ENCODE measurements around the gene SMYD5.
"Not testable (repeated sequence)": the region's sequence is repeated elsewhere in the genome, so short reads cannot be mapped to it uniquely, and the experiment has no call there.

SMYD5 gene

DNA sequence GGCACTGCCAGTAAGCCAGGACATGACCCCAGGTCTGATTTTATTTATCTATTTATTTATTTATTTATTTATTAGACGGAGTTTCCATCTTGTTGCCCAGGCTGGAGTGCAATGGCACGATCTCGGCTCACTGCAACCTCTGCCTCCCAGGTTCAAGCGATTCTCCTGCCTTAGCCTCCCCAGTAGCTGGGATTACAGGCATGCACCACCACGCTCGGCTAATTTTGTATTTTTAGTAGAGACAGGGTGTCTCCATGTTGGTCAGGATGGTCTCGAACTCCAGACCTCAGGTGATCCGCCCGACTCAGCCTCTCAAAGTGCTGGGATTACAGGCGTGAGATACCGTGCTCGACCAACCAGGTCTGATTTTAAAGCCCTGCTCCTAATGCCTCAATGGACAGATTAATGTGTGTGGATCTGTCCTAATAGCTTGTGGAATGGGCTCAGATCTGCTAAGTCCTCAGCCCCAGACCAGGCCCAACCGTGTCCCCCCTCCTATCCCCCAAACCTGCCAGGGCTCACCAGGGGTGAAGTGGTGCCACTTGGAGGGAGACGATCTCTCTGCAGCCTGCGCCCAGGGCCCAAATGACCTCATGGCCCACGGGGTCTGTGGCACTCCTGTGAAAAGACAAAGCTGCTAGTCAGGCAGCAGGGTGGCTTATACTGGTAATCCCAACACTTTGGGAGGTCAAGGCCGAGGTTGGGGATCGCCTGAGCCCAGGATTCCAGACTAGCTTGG lies 48.8 kb downstream of the SMYD5 start:
- DNase-seq = not testable (repeated sequence)

- DNase-seq = no peak
Measured at GRCh38 chr2:73263540-73264331, 49.7 kb downstream of the SMYD5 start.

DNA sequence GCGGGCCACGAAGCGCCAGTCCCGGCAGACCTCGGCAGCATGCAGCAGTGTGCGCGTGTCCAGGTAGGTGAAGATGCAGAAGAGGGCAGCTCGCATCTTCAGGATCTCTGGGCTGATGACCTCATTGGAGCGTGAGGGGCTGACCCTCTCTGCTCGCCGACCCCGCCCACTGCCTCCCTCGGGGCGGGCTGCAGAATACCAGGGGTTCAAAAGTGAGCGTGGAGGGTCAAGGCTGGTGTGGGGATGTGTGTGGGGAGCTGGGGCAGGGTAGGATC lies 50.2 kb downstream of the SMYD5 start:
- DNase-seq = no peak

DNA sequence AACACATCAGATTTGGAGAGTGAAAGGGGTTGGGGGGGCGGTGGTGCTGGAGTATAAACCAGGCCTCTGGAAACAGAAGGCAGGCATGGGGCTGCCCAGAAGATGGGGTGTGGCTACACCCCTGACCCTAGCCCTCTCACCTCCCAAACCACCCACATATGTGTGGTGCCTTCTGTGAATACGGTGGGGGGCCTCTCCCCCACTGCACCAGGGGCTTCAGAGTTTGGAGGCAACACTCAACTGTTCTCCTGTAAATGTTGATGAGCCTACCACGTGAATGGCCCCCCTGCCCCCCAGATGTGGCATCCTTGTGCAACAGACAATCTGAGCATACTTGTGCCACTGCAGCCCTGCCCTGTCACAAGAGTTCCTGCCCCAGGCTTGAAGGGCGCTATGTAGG lies 50.7 kb downstream of the SMYD5 start:
- DNase-seq = no peak

DNA sequence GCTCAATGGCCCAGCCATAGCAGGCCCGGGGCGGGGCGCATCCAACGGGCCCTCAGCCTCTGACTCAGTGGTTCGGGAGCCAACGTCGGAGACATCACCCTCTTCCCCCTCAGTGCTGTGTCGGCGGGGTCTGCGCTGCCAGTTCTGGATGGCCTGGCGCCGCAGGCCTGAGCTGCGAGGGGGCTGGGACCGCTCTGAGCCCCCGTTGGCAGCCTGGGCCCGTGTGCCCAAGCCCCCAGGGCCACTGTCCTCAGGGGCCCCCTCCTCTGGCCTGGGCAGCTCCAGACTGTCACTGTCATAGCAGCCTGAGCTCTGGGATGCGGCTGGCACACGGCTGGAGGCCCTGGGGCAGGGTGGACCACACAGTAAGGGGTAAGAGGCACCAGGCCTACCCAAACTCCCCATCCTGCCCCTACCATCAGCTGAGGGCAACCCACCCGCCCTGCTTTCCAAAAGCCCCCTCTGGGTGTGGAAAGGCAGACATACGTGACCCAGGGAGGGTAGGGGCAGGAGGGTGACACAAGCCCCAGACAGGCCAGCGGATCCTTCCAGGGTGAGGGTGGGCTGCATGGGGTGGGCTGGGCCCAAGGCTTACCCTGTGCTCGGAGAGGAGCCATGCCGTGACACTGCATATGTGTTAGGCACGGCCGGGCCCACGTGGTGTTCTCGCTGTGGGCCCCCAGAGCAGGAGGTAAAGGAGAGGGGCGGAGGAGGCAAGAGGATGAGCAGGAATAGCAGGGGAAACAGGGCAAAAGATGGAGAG lies 51.4 kb downstream of the SMYD5 start:
- no peak for DNase-seq

- DNase-seq = no peak
Measured at GRCh38 chr2:73266061-73266901, 52.2 kb downstream of the SMYD5 start.

DNA sequence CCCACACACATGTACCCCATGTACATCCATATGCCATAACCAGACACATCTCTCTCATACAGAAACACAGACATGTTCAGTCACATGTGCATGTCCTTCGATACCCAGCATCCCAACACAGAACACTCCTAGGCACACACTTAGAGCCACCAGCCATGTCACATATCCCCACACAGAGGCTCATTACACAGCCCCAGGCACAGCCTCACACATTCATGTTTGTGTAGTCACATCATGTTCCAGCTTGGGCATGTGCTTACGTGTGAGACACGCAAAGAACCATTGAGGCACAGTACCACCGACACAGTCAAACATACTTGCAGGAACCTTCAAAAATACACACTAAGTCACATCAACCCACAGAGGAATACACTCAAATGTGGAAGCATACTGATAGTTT lies 53.0 kb downstream of the SMYD5 start:
- no peak for DNase-seq

DNA sequence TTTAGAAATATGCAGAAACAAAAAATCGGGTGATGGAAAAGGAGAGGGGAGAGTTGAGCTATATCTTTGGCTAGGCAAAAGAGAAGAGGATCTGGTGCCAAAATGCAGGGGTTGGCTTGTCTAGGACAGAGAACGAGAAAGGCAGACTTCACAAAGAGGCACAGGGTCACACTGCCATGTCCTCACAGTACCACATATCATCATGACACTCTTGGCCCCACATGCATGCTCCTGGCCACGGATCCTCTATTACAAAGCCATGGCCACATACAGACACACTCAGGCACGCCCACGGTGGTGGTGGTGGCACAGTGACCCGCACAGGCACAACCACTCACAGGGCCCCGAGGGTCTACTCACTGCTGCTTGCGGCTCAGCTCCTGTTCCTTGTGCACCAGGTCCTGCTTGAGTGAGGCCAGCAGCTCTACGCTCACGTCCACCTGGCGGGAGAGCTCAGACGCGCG lies 54.4 kb downstream of the SMYD5 start:
- no peak for DNase-seq

- no peak for DNase-seq
Measured at GRCh38 chr2:73268830-73269685, 55.0 kb downstream of the SMYD5 start.

DNA sequence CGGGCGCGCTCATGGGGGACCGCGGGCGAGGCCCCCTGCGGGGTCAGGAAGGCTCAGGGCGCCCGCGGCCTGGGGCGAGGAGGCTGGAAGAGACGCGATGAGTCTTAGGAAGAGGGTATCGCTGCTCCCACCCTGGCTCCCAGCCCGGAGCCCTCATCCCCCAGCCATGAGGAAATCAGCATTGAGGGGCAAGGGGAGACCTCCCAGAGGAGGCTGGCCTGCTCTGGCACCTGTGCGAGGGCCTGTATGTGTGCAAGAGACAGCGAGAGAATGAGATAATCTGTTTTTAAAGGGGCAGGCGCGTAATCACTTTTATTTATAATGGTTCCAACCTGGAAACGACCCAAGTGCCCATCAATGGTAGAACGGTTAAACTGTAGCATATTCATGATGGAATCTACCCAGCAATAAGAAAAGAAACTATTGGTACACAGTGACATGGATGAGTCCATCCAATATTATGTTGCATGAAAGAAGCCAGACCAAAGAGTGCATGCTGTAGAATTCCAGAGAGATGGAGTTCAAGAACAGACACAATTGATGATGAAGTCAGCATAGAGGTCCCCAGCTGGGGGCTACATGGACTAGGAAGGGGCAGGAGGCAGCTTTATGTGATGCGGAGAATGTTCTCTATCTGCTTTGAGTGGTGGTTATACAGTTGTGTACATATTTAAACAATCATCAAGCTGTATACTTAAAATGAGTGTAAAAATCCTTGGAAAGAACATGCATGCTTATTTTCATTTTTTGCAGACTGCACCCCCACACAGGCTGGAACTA lies 55.8 kb downstream of the SMYD5 start:
- no peak for DNase-seq

- DNase-seq = no peak
Measured at GRCh38 chr2:73272270-73272669, 58.2 kb downstream of the SMYD5 start.
